GM12801 (cell line): ENCODE data around the gene RAB31.

Source experiments
- TF ChIP-seq, protein P1 (sequence below): IDR thresholded peaks from one replicate; pipeline ENCODE4 v1.5.1; 2011; ENCODE audit warnings: control low read depth; ENCODE audit not compliant: insufficient read length; ENCODE audit errors: extremely low read depth

Gene RAB31

DNA sequence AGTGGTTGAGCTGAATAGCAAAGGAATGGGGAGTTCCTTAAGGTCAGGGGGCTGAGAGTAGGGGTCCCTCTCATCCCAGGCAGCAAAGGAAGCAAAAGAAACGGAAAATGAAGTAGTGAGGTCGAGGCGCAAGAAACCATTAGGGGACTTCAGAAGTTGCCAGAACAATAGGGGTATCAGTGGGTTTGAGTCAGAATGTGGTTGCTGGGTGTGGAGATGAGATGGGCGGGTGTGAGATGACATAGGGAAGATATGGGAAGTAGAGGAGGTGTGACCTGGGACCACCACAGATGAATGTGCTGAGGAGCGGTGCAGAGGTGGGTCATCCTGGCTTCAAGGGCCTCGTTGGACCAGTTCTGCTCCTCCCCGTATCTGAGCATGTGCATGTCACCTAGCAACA, 192.6 kb downstream of the RAB31 start:
- TF ChIP-seq, protein P1, sequence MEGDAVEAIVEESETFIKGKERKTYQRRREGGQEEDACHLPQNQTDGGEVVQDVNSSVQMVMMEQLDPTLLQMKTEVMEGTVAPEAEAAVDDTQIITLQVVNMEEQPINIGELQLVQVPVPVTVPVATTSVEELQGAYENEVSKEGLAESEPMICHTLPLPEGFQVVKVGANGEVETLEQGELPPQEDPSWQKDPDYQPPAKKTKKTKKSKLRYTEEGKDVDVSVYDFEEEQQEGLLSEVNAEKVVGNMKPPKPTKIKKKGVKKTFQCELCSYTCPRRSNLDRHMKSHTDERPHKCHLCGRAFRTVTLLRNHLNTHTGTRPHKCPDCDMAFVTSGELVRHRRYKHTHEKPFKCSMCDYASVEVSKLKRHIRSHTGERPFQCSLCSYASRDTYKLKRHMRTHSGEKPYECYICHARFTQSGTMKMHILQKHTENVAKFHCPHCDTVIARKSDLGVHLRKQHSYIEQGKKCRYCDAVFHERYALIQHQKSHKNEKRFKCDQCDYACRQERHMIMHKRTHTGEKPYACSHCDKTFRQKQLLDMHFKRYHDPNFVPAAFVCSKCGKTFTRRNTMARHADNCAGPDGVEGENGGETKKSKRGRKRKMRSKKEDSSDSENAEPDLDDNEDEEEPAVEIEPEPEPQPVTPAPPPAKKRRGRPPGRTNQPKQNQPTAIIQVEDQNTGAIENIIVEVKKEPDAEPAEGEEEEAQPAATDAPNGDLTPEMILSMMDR, result no peak

DNA sequence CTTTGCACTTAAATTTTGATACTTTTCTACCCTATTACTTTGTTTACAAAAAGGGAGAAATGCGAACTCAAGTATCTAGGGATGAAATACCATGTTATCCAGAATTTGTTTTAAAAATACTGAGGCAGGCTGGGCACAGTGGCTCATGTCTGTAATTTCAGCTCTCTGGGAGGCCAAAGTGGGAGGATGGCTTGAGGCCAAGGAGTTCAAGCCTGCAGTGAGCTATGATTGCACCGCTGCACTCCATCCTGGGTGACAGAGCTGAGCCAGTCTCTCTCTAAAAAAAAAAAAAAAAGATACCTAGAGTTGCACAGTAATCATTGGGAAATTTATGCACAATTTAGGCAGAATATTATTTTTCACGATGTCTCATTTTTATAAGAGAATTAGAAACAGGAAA, 193.3 kb downstream of the RAB31 start:
- TF ChIP-seq, protein P1, result no peak

DNA sequence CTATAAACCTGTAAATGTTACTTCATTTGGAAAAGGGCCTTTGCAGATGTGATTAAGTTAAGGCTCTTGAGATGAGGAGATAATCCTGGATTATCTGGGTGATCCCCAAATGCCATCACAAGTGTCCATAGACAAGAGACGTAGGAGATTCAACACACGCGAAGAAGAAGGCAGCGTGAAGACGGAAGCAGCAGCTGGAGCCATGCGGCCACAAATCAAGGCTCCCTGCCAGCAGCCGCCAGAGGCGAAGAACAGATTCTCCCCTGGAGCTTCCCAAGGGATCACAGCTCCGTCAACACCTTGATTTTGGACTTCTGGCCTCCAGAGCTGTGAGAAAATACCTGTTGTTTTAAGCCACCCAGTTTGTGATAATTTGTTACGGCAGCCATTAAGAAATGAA, 194.7 kb downstream of the RAB31 start:
- TF ChIP-seq, protein P1, result no peak

DNA sequence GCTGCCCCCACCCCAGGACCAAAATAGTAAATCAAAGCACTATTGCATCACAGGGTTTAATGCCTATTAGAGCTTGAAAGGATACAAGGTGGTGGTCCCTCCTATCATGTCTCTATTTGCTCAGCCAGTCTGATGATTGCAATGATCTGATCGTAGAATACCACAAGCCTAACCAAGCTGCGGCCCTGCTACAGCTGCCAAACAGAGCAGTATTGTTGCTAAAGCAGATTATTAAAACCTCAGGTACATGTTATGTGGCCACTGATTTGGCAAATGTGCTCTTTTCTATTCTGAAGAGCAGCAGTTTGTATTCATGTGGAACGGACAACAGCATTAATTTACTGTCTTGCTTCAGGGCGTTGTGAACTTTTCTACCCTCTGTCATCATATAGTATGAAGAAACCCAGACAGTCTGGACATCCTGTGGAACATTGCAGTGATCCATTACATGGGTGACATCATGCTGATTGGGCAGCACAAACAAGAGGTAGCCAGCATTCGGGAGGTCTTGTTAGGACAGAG, 197.4 kb downstream of the RAB31 start:
- TF ChIP-seq, protein P1, result no peak

DNA sequence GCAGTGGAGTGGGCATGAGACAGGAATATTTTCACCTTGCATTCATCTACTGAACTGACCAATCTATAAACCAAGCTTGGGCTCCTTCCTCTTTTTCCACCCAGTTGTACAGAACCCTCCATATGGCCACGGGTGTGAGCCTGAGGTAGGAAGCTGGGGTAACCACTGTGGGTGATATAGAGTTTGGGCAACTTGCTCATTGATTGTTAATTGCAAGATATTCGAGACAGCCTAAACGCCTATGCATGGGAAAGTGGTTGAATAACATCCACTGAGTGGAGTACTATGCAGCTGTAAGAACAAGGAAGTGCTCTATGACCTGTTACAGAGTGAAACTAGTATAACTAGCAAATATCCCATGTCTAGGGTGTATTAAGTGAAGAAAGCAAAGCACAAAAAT, 198.4 kb downstream of the RAB31 start:
- TF ChIP-seq, protein P1, result no peak

DNA sequence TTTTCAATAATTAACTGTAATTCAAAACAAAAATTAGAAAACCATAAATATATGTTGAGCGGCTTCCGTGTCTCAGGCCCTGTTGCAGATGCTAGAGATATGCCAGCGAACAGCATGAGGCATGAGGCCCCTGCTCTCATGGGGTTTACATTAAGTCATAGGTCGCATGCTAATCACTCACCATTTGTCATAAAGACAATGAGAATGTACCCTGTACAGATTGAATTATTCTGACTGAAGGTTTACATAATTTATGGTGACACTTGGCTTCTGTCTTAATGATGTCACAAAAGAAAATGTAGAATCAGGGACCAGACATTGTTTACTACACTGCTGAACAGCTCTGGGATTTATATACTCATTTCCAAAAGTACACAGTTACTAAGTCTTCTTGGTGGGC, 199.8 kb downstream of the RAB31 start:
- TF ChIP-seq, protein P1, result no peak

DNA sequence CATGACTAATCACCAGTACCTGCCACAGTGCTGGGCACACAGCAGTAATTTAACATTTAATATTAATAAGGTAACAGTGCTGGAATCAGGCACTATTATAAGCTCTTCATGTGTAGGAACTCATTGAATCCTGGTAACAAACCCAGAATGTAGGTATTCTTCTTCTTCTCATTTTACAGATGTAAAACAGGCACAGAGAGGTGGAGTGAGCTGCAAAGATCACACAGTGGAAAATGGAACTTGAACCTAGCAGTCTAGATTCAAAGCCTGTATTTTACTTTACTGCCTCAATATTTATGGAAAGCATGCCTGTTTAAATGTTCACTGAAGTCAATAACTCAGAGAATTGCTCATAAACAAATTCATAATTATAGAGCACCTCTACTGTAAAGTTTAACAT, 202.0 kb downstream of the RAB31 start:
- TF ChIP-seq, protein P1, result no peak

DNA sequence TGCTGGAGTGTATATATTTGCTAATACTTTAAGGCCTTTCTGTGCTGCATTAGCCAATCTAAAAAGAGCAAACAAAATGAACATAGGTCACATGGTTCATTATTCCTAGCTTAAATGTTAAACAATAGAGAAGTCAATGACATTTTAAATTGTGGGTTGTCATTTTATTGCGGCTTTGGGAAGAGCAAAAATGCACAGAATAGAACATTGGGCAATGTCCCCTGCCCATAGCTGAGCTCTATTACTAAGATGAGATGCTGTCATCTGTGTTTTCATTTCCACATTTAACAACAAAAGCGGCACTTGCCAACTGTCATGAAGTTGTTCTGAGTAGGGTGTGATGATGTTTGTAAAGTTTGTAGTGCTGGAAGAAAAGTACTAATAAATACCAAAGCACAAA, 202.6 kb downstream of the RAB31 start:
- TF ChIP-seq, protein P1, result no peak
